ENCODE measurements around the gene CTCFL.

CTCFL gene

GRCh38 chr20:57560554-57561355 is 35.8 kb upstream of the CTCFL start, which contains the start of gene PCK1:
Gene PCK1 (plus strand): TSS chr20:57561110. CDS start chr20:57561412, 302 bp downstream.
- DNase-seq (ENCODE audit: low read depth in 2 of 3, low spot score in 2 of 3), result no peak

- no peak for DNase-seq (ENCODE audit: low read depth in 2 of 3, low spot score in 2 of 3)
Measured at GRCh38 chr20:57559658-57560553, 35.0 kb upstream of the CTCFL start.

GRCh38 chr20:57559289-57559634 is 34.3 kb upstream of the CTCFL start:
- DNase-seq (ENCODE audit: low read depth in 2 of 3, low spot score in 2 of 3), result no peak

GRCh38 chr20:57558614-57559288 is 33.8 kb upstream of the CTCFL start:
- no peak for DNase-seq (ENCODE audit: low read depth in 2 of 3, low spot score in 2 of 3)

- DNase-seq (ENCODE audit: low read depth in 2 of 3, low spot score in 2 of 3), result no peak
Measured at GRCh38 chr20:57557926-57558613, 33.1 kb upstream of the CTCFL start.

- no peak for DNase-seq (ENCODE audit: low read depth in 2 of 3, low spot score in 2 of 3)
Measured at GRCh38 chr20:57556980-57557274, 32.0 kb upstream of the CTCFL start.

- no peak for DNase-seq (ENCODE audit: low read depth in 2 of 3, low spot score in 2 of 3)
Measured at GRCh38 chr20:57555457-57556184, 30.7 kb upstream of the CTCFL start.

- DNase-seq (ENCODE audit: low read depth in 2 of 3, low spot score in 2 of 3), result no peak
Measured at GRCh38 chr20:57553376-57554018, 28.6 kb upstream of the CTCFL start.

GRCh38 chr20:57552471-57552870 is 27.5 kb upstream of the CTCFL start:
- no peak for DNase-seq (ENCODE audit: low read depth in 2 of 3, low spot score in 2 of 3)

- DNase-seq (ENCODE audit: low read depth in 2 of 3, low spot score in 2 of 3), result no peak
Measured at GRCh38 chr20:57548177-57549058, 23.5 kb upstream of the CTCFL start.

GRCh38 chr20:57546956-57547649 is 22.2 kb upstream of the CTCFL start:
- no peak for DNase-seq (ENCODE audit: low read depth in 2 of 3, low spot score in 2 of 3)

GRCh38 chr20:57545927-57546662 is 21.2 kb upstream of the CTCFL start:
- DNase-seq (ENCODE audit: low read depth in 2 of 3, low spot score in 2 of 3), result no peak

GRCh38 chr20:57544838-57545564 is 20.1 kb upstream of the CTCFL start:
- DNase-seq (ENCODE audit: low read depth in 2 of 3, low spot score in 2 of 3), result no peak

GRCh38 chr20:57543754-57544153 is 18.8 kb upstream of the CTCFL start:
- no peak for DNase-seq (ENCODE audit: low read depth in 2 of 3, low spot score in 2 of 3)

GRCh38 chr20:57540890-57541580 is 16.1 kb upstream of the CTCFL start:
- no peak for DNase-seq (ENCODE audit: low read depth in 2 of 3, low spot score in 2 of 3)

- DNase-seq (ENCODE audit: low read depth in 2 of 3, low spot score in 2 of 3), result no peak
Measured at GRCh38 chr20:57539889-57540288, 14.9 kb upstream of the CTCFL start.

- DNase-seq (ENCODE audit: low read depth in 2 of 3, low spot score in 2 of 3), result no peak
Measured at GRCh38 chr20:57537822-57538221, 12.9 kb upstream of the CTCFL start.

Data from activated CD8-positive, alpha-beta memory T cell treated with anti-CD3 and anti-CD28 coated beads for 48 hours (primary cell).